ENCODE results near the gene RTBDN.

RTBDN gene

DNA sequence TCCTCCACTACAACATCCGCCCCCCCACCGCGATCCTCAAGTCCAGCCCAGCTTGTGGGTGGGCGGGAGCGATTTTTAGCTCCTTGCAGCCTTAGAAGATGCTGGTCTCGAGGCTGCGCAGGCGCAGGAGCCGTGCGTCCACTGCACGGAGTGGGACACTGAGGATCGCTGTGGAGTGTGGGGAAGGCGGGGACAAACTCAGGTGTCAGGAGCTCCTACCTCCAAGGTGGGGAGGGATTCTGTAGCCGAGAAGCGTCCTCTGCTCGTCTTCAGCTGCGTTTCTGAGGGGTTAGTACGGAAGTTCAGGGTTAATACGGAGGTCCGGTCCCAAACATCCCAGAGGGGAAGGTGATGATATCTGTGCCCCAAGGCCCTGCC, at the start of gene RTBDN:
TSS of gene RTBDN (minus strand) at position 14 of the 378 bp plus-strand sequence. CDS start 4,600 bp downstream, outside the sequence.
- DNase-seq, result no peak

DNA sequence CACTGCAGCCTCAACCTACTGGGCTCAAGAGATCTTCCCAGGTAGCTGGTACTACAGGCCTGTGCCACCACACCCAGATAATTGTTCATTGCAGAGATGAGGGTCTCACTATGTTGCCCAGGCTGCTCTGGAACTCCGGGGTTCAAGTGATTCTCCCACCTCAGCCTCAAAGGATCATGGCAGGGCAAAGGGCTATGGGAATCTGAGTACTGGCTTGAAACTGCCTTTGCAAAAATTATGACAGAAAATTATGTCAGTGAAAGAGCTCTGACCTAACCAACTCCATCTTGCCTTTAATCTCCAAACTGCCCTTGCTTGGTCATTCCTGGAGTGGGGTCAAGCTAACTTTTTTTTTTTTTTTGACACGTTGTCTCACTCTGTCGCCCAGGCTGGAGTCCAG, 48.2 kb upstream of the RTBDN start:
- no peak for DNase-seq

DNA sequence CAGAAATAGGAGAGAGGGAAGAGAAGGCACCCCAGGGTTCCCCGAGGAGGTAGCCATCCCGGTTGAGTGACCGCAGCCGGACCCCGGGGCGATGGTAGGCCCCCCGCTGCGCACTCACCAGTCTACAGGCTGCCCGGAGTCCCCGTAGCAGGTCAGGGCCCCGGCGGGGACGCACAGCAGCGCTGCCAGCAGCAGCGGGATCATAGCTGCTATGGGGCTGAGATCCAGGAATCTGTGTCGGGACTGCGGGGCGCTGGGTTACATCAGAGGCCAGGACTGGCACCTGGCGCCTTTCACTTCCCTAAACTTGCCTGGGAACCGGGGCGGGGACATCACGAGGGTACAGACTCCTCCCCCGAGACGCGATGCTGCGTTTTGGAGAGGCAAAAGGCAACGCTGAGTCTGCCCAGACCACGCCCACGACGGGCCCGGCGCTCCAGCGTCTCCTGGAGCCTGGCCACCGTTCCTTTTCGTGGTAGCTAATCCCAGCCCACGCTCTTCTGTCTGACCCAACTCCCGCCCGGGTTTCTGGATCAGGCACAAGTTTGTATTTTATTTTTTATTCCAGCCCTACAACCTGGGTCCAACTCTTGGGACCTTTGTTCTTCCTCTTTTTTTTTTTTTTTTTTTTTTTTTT, 46.9 kb upstream of the RTBDN start, which contains the start of gene DNASE2:
TSS of gene DNASE2 (minus strand) at position 278 of the 637 bp plus-strand sequence. CDS start at position 204, 74 bp downstream.
- peak; percentile 77 to 91 for DNase-seq

DNA sequence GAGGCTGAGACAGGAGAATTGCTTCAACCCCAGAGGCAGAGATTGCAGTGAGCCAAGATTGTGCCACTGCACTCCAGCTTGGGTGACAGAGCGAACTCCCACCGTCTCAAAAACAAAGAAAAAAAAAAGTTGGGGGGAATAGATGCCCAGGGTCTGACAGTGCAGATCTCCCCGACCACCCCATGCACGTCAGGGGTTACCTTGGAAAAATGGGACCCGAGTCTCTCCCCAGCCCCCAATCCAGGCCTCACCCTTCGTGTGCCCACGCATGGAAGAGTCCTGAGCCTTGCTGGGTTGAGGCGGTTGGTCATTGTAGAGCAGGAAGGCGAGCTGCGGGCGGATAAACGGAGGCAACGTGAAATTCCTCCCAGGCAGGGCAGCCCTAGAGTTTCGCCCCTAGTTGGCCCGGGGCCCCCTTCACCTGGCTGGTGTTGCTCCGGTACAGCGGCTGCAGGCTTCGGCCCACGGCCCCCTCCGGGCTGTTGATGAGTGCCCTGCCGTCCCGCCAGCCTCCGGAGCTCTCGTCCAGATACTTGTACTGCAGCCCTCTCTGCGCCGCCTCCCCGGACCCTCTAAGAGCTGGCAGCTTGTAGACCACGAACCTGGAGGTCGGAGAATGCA, 46.3 kb upstream of the RTBDN start:
- no peak for DNase-seq

DNA sequence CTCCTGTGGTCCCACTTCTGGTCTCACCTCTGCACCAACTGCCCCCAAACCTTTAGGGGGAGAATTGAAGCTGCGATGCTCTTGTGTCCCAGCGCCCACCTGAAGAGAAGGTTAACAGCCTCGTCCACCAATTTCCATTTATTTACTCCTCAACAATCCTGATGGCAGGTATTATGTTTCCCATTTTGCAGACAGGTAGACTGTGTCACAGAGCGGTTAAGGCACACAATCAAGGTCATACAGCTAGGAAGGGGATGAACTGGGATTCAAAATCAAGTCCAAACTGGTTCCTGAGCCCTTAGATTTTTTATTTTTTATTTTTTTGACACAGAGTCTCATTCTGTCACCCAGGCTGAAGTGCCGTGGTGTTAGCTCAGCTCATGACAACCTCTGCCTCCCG, 40.7 kb upstream of the RTBDN start:
- no peak for DNase-seq

DNA sequence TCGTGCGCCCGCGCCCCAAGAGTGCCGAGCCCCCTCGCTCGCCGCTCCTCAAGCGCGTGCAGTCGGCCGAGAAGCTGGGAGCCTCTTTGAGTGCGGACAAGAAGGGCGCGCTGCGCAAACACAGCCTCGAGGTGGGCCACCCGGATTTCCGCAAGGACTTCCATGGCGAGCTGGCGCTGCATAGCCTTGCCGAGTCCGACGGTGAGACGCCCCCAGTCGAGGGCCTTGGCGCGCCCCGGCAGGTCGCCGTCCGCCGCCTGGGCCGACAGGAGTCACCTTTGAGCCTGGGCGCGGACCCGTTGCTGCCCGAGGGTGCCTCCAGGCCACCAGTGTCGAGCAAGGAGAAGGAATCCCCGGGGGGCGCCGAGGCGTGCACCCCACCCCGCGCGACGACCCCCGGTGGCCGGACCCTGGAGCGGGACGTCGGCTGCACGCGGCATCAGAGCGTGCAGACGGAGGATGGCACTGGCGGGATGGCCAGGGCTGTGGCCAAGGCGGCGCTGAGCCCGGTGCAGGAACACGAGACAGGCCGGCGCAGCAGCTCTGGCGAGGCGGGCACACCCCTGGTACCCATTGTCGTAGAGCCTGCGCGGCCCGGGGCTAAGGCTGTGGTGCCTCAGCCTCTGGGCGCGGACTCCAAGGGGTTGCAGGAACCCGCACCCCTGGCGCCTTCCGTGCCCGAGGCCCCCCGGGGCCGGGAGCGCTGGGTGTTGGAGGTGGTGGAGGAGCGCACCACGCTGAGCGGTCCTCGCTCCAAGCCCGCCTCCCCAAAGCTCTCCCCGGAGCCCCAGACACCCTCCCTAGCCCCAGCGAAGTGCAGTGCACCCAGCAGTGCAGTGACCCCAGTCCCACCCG, 39.7 kb upstream of the RTBDN start:
- DNase-seq, result no peak

DNA sequence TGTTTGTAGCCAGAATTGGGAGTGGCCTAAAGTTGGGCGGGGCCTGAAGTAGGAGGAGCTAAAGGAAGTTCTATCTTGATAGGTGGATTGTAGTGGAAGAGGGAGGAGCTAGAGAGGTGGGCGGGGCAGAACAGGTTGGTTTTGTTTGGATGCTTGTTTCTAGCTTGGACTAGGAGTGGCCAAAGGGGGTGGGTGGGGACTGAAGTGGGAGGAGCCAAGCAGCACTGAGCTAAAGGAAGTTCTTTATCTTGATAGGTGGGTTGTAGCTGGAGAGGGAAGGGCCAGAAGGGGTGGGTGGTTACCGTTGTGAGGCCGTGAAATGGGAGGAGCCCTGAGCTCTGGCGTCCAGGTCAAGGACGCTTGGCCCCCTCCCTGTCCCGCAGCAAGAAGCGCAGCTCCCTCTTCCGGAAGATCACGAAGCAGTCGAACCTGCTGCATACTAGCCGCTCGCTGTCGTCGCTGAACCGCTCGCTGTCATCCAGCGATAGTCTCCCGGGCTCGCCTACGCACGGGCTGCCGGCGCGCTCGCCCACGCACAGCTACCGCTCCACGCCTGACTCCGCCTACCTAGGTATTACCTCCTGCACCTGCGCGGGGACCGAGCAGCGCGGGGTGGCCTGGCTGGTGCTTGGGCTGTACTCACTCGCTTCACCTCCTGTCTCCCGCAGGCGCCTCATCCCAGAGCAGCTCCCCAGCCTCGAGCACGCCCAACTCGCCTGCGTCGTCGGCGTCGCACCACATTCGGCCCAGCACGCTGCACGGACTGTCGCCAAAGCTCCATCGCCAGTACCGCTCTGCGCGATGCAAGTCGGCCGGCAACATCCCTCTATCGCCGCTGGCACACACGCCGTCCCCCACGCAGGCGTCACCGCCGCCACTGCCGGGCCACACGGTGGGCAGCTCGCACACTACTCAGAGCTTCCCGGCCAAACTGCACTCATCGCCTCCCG, 38.8 kb upstream of the RTBDN start:
- DNase-seq, result no peak

DNA sequence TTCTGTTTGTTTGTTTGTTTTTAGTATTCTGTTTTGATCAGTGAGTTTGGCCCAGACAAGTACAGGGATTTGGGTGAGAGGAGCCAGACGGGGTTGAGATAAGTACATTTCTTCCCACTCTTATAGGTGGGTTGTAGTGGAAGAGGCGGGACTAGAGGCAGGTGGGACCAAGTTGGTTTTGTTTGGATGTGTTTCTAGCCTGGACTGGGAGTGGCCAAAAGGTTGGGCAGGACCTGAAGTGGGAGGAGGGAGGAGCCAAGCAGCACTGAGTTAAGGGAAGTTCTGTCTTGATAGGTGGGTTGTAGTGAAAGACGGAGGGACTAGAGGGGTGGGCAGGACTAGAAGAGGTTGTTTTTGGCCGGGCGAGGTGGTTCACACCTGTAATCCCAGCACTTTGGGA, 37.9 kb upstream of the RTBDN start:
- no peak for DNase-seq

DNA sequence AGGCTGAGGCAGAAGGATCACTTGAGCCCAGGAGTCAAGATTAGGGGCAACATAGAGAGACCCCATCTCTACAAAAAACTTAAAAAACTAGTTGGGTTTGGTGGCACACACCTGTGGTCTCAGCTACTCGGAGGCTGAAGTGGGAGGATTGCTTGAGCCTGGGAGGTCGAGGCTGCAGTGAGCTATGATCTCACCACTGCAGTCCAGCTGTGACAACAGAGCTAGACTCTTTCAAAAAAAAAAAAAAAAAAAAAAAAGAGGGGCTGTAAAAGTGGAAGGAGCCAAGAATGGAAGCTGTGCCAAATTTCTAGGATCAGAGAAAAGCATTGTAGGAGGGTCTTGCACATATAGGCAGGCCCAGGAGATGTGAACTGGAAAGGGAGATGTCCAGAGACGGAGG, 37.3 kb upstream of the RTBDN start:
- no peak for DNase-seq

DNA sequence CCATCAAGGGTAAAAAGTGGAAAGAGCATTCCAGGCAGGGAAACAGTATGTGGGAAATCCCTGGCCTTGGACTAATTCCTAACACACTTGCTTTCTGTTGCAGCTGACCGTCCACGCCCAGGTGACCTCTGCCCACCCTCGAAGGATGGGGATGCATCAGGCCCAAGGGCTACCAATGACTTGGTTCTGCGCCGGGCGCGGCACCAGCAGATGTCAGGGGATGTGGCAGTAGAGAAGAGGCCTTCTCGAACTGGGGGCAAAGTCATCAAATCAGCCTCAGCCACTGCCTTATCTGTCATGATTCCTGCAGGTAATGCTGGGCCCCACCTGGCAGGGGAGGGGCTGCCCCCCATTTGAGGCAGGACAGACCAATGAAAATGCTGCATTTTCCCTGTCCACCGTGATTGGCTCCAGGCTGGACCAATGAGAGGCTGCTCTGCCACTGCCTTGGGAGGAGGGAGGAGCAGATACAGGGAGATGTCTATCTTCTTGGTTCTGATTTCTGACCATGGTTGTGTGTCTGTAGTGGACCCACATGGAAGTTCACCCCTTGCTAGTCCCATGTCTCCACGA, 34.2 kb upstream of the RTBDN start:
- no peak for DNase-seq

DNA sequence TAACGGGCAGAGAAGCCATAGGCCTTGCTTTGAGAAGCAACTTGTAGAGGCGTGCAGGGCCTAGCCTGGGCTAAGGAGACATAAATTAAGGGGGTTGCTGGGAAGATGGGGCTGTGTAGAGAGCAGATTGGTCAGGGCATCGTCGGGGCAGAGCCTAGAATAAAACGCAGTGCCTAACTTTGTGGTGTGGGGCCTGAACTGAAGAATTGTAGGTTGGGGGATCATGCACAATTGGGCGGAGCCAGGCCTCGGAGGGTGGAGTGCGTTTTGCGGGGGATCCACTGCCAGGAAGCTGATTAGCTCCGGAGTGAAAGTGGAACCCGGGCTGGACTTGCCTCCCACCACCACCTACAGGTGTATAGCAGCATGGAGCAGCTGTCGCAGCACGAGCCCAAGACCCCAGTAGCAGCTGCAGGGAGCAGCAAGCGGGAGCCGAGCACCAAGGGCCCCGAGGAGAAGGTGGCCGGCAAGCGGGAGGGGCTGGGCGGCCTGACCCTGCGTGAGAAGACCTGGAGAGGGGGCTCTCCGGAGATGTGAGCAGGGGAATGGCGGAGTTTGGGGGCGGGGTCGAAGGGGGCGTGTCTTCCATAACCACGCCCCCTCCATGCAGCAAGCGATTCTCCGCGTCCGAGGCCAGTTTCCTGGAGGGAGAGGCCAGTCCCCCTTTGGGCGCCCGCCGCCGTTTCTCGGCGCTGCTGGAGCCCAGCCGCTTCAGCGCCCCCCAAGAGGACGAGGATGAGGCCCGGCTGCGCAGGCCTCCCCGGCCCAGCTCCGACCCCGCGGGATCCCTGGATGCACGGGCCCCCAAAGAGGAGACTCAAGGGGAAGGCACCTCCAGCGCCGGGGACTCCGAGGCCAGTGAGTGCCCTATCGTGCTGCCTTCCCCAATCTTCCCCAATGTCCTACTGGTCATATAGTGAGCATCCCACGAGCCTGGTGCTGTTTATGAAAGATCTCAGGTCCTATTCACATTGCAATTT, 33.0 kb upstream of the RTBDN start:
- no peak for DNase-seq

DNA sequence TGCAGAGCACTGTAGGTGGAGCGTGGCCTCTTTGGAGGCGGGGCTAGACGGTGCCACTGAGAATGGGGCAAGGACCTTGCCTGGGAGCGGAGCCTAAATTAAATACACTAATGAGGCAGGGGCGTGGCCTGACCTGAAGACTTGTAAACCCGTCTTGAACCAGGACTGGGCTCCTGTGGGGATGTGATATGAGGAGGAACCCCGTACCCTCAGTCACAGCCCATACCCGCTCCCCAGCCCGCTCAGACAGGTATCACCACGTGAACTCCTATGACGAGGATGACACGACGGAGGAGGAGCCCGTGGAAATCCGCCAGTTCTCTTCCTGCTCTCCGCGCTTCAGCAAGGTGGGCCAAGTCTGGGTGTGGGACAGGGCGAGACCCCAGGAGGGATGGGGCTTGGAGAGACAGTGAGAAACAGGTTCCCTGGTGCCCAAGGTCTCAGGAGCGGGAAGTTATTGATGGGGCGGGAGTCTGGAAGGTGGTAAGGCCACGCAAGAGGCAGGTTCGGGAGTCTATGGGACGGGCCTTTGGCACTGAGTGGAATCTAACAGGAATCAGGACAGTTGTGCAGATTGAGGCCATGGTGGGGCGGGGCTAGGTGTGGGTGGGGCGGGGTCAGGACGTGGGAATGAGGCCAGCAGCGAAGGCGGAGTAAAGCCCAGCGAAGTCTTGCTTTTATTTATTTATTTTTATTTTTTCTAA, 32.2 kb upstream of the RTBDN start:
- DNase-seq, result no peak

DNA sequence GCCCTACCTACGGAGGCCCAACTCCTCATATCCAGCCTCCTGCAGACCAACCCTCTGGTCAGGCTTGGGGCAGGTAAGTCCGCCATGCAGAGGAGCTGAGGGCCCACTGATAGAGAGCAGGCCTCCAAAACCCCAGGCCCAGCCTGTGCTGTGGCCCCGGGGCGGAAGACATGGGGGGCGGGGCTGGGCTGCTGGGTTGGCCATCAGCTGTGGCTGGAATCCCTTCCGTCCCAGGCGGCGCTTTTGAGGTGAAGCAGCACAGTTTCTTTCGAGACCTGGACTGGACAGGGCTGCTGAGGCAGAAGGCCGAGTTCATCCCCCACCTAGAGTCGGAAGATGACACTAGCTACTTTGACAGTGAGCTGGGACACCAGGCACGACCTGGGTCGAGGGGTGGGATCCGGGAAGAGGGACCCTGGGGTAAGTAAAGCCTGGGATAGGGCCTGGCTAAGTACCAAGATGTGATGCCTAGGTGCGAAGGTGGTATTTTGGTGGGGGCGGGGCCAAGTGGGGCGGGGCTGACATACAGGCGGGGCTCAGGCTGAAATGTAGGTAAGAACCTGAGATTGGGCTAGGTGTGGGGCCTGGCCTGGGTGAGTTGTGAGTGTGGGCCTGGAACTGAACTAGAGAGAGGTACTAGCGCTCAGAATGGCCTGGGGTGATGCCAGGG, 31.5 kb upstream of the RTBDN start:
- no peak for DNase-seq

DNA sequence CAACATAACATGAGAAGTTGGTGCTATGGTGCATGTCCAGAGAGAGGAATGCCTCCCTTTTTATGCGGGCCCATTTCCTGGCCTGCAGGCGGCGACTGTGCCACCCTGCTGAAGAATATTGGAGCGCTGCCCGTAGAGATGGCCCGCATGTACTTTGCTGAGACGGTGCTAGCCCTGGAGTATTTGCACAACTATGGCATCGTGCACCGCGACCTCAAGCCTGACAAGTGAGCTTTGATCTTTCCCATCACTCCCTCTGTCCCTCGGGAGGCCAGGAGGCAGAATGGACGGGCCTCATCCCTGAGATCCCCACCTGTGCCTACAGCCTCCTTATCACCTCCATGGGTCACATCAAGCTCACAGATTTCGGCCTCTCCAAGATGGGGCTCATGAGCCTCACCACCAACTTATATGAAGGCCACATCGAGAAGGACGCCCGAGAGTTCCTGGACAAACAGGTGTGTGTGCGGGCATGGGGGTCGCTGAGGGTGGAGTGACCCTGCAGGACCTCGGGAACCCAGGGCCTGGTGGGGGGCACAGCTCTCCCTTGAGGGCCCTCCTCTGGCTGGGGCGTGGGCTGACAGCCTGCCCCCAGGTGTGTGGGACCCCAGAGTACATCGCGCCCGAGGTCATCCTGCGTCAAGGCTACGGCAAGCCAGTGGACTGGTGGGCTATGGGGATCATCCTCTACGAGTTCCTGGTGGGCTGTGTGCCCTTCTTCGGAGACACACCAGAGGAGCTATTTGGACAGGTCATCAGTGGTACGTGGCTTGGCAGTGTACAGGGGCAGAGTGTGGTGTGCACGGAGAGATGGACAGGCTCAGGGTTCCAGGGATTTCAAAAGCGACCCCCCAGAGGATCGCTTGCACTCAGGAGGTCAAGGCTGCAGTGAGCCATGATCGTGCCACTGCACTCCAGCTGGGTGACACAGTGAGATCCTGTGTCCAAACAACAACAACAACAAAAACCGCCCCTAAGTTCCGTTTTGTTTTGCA, 30.6 kb upstream of the RTBDN start:
- DNase-seq, result no peak

DNA sequence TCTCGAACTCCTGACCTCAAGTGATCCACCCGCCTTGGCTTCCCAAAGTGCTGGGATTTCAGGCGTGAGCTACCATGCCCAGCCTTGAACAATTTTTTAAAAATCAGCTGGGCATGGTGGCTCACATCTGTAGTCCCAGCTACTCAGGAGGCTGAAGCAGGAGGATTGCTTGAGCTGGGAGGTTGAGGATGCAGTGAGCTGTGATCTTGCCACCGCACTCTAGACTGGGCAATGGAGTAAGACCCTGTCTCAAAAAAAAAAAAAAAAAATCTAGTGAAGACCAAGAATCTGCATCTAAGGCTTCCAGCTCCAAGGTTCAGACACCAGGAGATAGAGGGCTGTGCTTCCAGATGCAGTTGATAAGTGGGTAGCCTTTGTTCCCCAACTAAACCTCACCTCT, 29.8 kb upstream of the RTBDN start:
- no peak for DNase-seq

DNA sequence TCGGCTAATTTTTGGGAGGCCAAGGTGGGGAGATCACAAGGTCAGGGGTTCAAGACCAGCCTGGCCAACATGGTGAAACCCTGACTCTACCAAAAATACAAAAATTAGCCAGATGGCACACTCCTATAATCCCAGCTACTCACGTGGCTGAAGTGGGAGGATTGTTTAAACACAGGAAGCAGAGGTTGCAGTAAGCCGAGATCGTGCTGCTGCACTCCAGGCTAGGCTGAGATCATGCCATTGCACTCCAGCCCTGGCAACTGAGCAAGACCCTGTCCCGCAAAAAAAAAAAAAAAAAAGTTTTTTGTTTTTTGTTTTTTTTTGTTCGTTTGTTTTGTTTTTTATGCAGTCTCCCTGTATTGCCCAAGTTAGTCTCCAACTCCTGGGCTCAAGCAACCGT, 25.2 kb upstream of the RTBDN start:
- no peak for DNase-seq

DNA sequence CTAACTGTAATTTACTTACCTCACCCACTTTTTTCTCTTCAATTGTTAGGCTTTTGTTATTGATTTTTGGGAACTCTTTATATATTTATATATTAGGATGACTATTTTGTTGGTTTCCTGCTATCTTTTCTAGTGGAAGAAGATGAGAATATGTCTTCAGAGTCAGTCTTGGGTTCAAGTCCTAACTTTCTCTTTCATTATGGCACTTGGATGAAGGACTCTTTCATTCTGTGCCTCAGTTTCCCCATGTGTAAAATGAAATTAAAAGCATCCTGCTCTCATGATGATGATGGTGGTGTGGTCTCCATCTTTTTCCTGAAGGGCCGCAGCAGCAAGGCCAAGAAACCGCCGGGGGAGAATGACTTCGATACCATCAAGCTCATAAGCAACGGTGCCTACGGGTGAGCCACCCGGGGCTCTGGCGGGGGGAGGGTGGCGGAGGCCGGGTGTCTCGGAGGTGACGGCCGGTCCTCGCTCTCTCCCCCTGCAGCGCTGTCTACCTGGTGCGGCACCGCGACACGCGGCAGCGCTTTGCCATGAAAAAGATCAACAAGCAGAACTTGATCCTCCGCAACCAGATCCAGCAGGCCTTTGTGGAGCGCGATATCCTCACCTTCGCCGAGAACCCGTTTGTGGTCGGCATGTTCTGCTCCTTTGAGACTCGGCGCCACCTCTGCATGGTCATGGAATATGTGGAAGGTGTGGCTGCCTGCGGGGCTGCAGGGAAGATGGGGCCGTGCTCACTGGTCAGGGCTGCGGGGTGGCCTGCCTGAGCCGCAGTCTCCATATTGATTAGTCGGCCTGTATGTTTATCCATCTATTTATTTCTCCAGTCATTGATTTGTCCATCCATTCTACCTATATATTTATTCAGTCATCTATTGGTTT, 23.9 kb upstream of the RTBDN start:
- DNase-seq, result no peak

DNA sequence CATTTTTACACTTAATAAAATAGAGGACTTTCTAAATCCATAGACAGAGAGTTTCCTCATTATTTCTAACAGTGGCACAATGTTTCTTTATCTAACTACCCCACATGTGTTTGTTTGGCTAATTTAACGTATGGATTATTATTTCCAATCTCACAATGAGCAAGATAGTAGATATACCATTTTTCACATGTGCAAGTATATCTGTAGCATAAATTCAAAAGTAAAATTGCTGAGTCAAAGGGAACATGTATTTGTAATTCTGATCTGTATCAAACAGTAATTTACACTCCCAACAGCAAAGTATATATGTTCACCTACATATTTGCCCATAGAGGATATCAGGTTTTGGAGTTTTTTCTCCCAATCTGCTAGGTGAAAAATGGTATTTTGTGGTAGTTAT, 22.3 kb upstream of the RTBDN start:
- no peak for DNase-seq

Data from NCI-H1930 (cell line).